Body of pancreas (tissue), 4 donors: ENCODE data around the gene PXMP4. TPM values are rescaled to one million over a fixed set of nuclear protein-coding genes. Genes with fewer than 3 reads are reported as not detected.
A peak's percentile ranks its signal among the peaks of the same experiment; 100 is the strongest.

Source experiments
- ATAC-seq: fragments of 150-250 bp; one replicate; pipeline ENCODE4 v1.9.1; 2016
- DNase-seq, 4 donors: peaks; one replicate each; pipeline ENCODE4 v3.0.0-alpha.2; 2019
- H3K27ac ChIP-seq, 4 donors: fragments of 200-600 bp; sonication (generic); 1 replicate in 3 of 4; 2 replicates in 1 of 4; pipeline versions ENCODE4 v1.5.1 to v1.6.1; 2016 to 2019; ENCODE audit warnings: mild to moderate bottlenecking in 1 of 4, mixed read lengths in 1 of 4, moderate library complexity in 1 of 4
- H3K27me3 ChIP-seq, 2 donors: fragments of 200-600 bp; sonication (generic); one replicate each; pipeline ENCODE4 v1.6.0; 2016; ENCODE audit warnings: mild to moderate bottlenecking in 1 of 2
- H3K36me3 ChIP-seq, 2 donors: fragments of 200-600 bp; sonication (generic); replicated peaks in 1 of 2; 2 replicates each; pipeline ENCODE4 v1.5.1; 2016; ENCODE audit warnings: low read depth in 2 of 2; ENCODE audit not compliant: insufficient read depth in 1 of 2
- H3K4me1 ChIP-seq: fragments of 200-600 bp; sonication (generic); one replicate; pipeline ENCODE4 v1.6.0; 2016
- H3K4me3 ChIP-seq, 2 donors: fragments of 200-600 bp; sonication (generic); 1 replicate in 1 of 2; 2 replicates in 1 of 2; pipeline ENCODE4 v1.5.1; 2016 to 2019
- H3K9me3 ChIP-seq, 3 donors: fragments of 200-600 bp; sonication (generic); 1 replicate in 2 of 3; 2 replicates in 1 of 3; pipeline ENCODE4 v1.5.1; 2016
- POLR2A ChIP-seq, 3 donors: fragments of 450-650 bp; IDR thresholded peaks; one replicate each; pipeline ENCODE4 v1.6.1; 2016; ENCODE audit warnings: antibody characterized with exemption in 3 of 3, mild to moderate bottlenecking in 2 of 3
- whole genome bisulfite sequencing, 2 donors: methylation state at CpG; one replicate each; pipeline ENCODE4 v1.1.5; 2017; 5-methylcytosine and 5-hydroxymethylcytosine counted together
- intact Hi-C: fragments of 100-400 bp; cut with DNase I; formaldehyde crosslinking; loops from one replicate; pipeline ENCODE4 v1.15.1; 2023
- total RNA-seq, 2 donors: library from RNA; depleted of rRNA; stranded (reverse); fragments of >200 nt; gene quantifications; one replicate each; pipeline ENCODE4 v1.1.0, GENCODE V29; 2016
- TF ChIP-seq, protein P1 (sequence below), 7 experiments: fragments of 450-650 bp in 4 of 7; fragments of 200-600 bp in 3 of 7; sonication (generic) in 3 of 7; IDR thresholded peaks; one replicate each; pipeline ENCODE4 v1.5.1; 2016 to 2019; ENCODE audit warnings: antibody characterized with exemption in 7 of 7

The PXMP4 gene
- total RNA-seq, 2 donors from 2014 or later = 3.3 to 5.2 TPM

- Histone ChIP-seq H3K4me1 (peaks cover 54% of the 10 kb centered on the region), H3K9me3 (no peaks in the 10 kb centered on the region), H3K27ac (no peak overlapping the region), H3K27me3 (no peaks in the 10 kb centered on the region), H3K4me3 (no peak overlapping the region), H3K36me3 (peaks cover 0 to 3% of the 10 kb centered on the region in 2 donors)
- ATAC-seq = no peak
- TF ChIP-seq, protein P1, sequence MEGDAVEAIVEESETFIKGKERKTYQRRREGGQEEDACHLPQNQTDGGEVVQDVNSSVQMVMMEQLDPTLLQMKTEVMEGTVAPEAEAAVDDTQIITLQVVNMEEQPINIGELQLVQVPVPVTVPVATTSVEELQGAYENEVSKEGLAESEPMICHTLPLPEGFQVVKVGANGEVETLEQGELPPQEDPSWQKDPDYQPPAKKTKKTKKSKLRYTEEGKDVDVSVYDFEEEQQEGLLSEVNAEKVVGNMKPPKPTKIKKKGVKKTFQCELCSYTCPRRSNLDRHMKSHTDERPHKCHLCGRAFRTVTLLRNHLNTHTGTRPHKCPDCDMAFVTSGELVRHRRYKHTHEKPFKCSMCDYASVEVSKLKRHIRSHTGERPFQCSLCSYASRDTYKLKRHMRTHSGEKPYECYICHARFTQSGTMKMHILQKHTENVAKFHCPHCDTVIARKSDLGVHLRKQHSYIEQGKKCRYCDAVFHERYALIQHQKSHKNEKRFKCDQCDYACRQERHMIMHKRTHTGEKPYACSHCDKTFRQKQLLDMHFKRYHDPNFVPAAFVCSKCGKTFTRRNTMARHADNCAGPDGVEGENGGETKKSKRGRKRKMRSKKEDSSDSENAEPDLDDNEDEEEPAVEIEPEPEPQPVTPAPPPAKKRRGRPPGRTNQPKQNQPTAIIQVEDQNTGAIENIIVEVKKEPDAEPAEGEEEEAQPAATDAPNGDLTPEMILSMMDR (IDR thresholded peaks at IDR 0.05) = no peak
- TF ChIP-seq POLR2A (IDR thresholded peaks at IDR 0.05) = no peak
- intact Hi-C loops = loop anchor here (5.0 kb wide), 1 partner anchor 209 kb away; no protein-coding TSS in a partner anchor
- WGBS, 2 donors = 63 to 76% methylated on average over 6 of the region's 6 CpGs
- DNase-seq = no peak
Measured at GRCh38 chr20:33670715-33671499, 49.2 kb downstream of the PXMP4 start.

DNA sequence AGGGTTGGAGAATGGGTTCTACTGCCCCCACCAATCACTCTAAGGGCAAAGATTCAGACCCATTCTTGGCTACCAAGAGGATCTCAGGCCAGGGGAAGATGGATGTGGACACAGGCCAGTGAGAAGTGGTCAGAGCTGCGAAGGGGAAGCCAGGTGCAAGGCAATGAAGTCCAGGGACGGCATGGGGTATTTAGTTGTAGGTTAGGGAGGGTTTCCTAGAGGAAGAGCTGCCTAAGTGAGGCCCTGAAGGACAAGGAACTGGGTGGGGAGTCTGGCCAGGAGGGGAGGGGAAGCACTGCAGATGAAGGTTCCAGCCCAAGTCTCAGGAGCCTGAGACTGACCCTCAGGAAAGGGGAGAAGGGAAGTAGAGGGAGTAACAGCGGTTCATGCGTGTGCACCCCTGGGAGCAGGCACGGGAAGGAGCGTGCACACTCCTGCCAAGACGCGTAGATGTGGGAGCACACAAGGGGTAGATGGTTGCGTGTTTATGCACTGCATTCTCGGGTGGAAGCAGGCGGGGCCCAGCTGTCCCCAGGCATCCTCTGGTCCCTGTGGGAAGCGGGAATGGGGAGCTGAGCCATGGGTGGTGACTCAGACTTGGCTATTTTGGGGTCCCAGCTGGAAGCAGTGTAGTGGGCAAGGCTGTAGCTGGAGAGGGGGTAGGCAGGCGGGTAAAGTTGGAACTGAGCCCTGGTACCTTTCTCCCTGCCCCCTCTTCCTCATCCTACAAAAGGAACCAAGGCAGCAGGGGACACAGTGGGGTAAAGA, 50.1 kb downstream of the PXMP4 start:
- DNase-seq (no peak), ATAC-seq (no peak)
- H3K27me3 ChIP-seq = no peaks in the 10 kb centered on the region
- H3K9me3 ChIP-seq = no peaks in the 10 kb centered on the region
- intact Hi-C loops = loop anchor here (5.0 kb wide), 1 partner anchor 208 kb away; no protein-coding TSS in a partner anchor
- TF ChIP-seq, protein P1 (IDR thresholded peaks at IDR 0.05) = no peak
- no peak for TF ChIP-seq POLR2A (IDR thresholded peaks at IDR 0.05)
- H3K4me3 ChIP-seq = no peak overlapping the region
- no peak overlapping the region for H3K27ac ChIP-seq
- H3K36me3 ChIP-seq = peaks cover 0 to 3% of the 10 kb centered on the region in 2 donors
- WGBS, 2 donors = 89% methylated on average over 13 of the region's 13 CpGs
- H3K4me1 ChIP-seq = peaks cover 55% of the 10 kb centered on the region

DNA sequence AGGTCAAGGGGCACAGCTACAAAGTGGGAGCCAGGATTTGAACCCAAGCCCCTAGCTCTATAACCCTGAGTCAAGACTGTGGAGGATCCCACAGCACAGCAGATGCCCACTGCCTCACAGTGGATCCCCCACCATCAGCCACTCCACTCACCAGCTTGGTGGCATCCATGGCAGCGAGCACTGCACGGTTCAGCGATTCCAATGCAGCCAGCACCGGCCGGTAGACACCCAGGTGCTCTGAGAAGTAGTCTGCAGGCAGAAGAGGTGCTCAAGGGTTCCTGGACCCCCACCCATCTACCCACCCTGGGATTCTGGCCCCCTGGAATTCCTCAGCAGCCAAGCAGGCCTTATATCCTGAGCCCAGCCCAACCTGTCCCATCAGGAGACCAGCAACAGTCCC, 50.9 kb downstream of the PXMP4 start:
- no peaks in the 10 kb centered on the region for H3K27me3 ChIP-seq
- no peak overlapping the region for H3K4me3 ChIP-seq
- 60% methylated on average over 1 of the region's 5 CpGs; no CpG with 5 or more reads in 1 of the 2 donors for WGBS, 2 donors
- no peak for ATAC-seq
- DNase-seq = no peak
- no peak overlapping the region for H3K27ac ChIP-seq
- peaks cover 0 to 3% of the 10 kb centered on the region in 2 donors for H3K36me3 ChIP-seq
- no peak for TF ChIP-seq POLR2A (IDR thresholded peaks at IDR 0.05)
- TF ChIP-seq, protein P1 (IDR thresholded peaks at IDR 0.05) = no peak
- H3K9me3 ChIP-seq = no peaks in the 10 kb centered on the region
- intact Hi-C loops = no loop called here
- H3K4me1 ChIP-seq = peaks cover 53% of the 10 kb centered on the region

DNA sequence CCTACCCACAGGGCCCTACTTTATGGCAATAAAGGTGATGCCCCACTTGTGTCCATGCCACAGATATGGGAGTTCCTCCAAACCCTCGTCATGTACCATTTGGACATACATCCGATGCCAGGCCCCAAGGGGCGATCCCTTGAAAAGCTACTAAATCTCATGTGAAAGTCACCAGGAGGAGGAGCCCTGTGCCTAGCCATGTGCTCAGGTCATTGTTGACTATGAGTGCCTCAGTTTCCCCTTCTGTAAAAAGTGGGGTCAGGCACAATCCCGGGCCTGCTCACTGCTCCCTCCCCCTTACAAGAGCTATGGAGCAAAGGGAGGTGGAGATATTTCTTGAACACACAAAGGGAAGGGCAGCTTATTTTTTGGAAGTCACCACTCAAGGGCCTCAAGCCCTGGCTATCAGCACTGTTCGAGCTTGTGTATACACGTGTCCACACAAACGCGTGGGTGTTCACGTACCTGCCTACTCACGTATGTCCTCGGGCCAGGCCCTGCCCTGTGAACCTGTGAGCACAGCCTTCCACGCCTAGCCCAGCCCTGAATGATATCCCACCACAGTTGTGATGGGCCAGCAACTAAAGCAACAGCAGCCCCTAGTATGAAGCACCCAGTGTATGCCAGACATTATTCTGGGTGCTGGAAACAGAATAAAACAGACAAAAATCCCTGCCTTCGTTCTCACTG, 51.5 kb downstream of the PXMP4 start:
- no peak overlapping the region for H3K4me3 ChIP-seq
- 71 to 84% methylated on average over 5 to 13 of the region's 13 CpGs for WGBS, 2 donors

More for the DNA sequence above, 51.5 kb downstream of the PXMP4 start:
- peaks cover 0 to 3% of the 10 kb centered on the region in 2 donors for H3K36me3 ChIP-seq
- ATAC-seq (no peak), DNase-seq (no peak)
- intact Hi-C loops = no loop called here
- H3K27me3 ChIP-seq = no peaks in the 10 kb centered on the region
- peak overlapping the region in 2 of 4 donors; percentile 89 to 93 for H3K27ac ChIP-seq
- no peak for TF ChIP-seq POLR2A (IDR thresholded peaks at IDR 0.05)
- TF ChIP-seq, protein P1 (IDR thresholded peaks at IDR 0.05) = no peak
- no peaks in the 10 kb centered on the region for H3K9me3 ChIP-seq
- peaks cover 55% of the 10 kb centered on the region for H3K4me1 ChIP-seq
